ENCODE measurements around the gene MAGT1.

DNA sequence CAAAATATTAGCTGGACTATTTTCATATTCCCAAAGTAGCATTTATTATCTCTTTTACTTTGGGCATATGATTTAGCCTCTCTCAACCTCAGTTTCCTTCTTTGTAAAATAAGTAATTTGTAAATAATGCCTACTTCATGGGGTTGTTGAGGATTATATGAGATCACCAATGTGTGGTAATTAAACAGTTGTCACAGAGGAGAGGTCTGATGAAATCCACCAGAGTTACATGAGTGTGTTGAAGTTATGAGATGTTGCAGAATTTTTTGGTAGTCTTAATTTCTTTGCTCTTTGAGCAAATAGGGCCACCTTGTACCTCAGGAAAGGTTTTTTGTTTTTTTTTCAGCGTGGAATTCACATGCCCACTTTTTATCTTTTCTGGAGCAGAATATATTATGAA is 5.5 kb upstream of the MAGT1 start:
- no peak for TF ChIP-seq GATA2 (IDR thresholded peaks at IDR 0.05; ENCODE audit: low read depth, low read length)
- no peak for TF ChIP-seq GATA3 (IDR thresholded peaks at IDR 0.05; ENCODE audit: low read depth, low read length)

Data from SH-SY5Y (cell line).